Activated CD4-positive, alpha-beta T cell treated with anti-CD3 and anti-CD28 coated beads for 1 hour (primary cell): Measurements from ENCODE around the gene TNFRSF18.

Source experiments
- DNase-seq: peaks from one replicate; pipeline ENCODE4 v3.0.0-alpha.2; 2020

Gene TNFRSF18

GRCh38 chr1:1162597-1163537 lies 43.5 kb downstream of the TNFRSF18 start:
- DNase-seq: no peak

GRCh38 chr1:1161683-1162079 lies 44.7 kb downstream of the TNFRSF18 start:
- DNase-seq: no peak

- no peak for DNase-seq
These were observed 45.2 kb downstream of the TNFRSF18 start for GRCh38 chr1:1161078-1161682.

GRCh38 chr1:1160281-1160930 lies 46.0 kb downstream of the TNFRSF18 start:
- no peak for DNase-seq

- no peak for DNase-seq
These were observed 48.3 kb downstream of the TNFRSF18 start for GRCh38 chr1:1157914-1158710.

GRCh38 chr1:1157426-1157913 lies 48.9 kb downstream of the TNFRSF18 start:
- DNase-seq: peak; percentile 32

GRCh38 chr1:1157033-1157365 lies 49.4 kb downstream of the TNFRSF18 start:
- DNase-seq: no peak

GRCh38 chr1:1156140-1157032 lies 50.0 kb downstream of the TNFRSF18 start:
- DNase-seq: no peak

- no peak for DNase-seq
These were observed 51.1 kb downstream of the TNFRSF18 start for GRCh38 chr1:1155258-1155657.

GRCh38 chr1:1153874-1154273 lies 52.5 kb downstream of the TNFRSF18 start:
- DNase-seq: no peak
